Stomach smooth muscle (tissue), 2 donors: ENCODE results near the gene OR6N1.

Source experiments
- H3K27ac ChIP-seq: one replicate; pipeline ENCODE4 v1.7.0; 2013; ENCODE audit warnings: mild to moderate bottlenecking, low read length, inconsistent platforms
- H3K27me3 ChIP-seq, 2 donors: one replicate each; pipeline ENCODE4 v1.7.0; 2013; ENCODE audit warnings: low read length in 2 of 2; ENCODE audit not compliant: insufficient read depth in 2 of 2, control insufficient read depth in 1 of 2
- H3K36me3 ChIP-seq, 2 donors: one replicate each; pipeline ENCODE4 v1.7.0; 2013; ENCODE audit warnings: low read length in 2 of 2; ENCODE audit not compliant: control insufficient read depth in 2 of 2, insufficient read depth in 2 of 2
- H3K4me1 ChIP-seq: one replicate; pipeline ENCODE4 v1.7.0; 2013; ENCODE audit warnings: low read length; ENCODE audit not compliant: control insufficient read depth, insufficient read depth
- H3K4me3 ChIP-seq, 2 donors: one replicate each; pipeline ENCODE4 v1.7.0; 2013; ENCODE audit warnings: low read length in 2 of 2
- H3K9ac ChIP-seq, 2 donors: one replicate each; pipeline ENCODE4 v1.7.0; 2013; ENCODE audit warnings: low read length in 2 of 2, mild to moderate bottlenecking in 1 of 2
- H3K9me3 ChIP-seq, 2 donors: one replicate each; pipeline ENCODE4 v1.7.0; 2013; ENCODE audit warnings: low read length in 2 of 2; ENCODE audit not compliant: control insufficient read depth in 2 of 2
- donor health status: healthy.
- donor health status: Pancreatic carcinoma.

OR6N1 gene

GRCh38 chr1:158809256-158809655, 37.3 kb upstream of the OR6N1 start:
- no peaks in the 10 kb centered on the region for H3K36me3 ChIP-seq
- no peaks in the 10 kb centered on the region for H3K27me3 ChIP-seq
- no peak overlapping the region for H3K27ac ChIP-seq
- no peak overlapping the region for H3K4me3 ChIP-seq
- no peaks in the 10 kb centered on the region for H3K9me3 ChIP-seq
- no peaks in the 10 kb centered on the region for H3K4me1 ChIP-seq
- H3K9ac ChIP-seq: no peak overlapping the region

- H3K36me3 ChIP-seq: no peaks in the 10 kb centered on the region
- no peaks in the 10 kb centered on the region for H3K9me3 ChIP-seq
- no peaks in the 10 kb centered on the region for H3K27me3 ChIP-seq
- H3K27ac ChIP-seq: no peak overlapping the region
- no peak overlapping the region for H3K4me3 ChIP-seq
- H3K4me1 ChIP-seq: no peaks in the 10 kb centered on the region
- no peak overlapping the region for H3K9ac ChIP-seq
Observed at GRCh38 chr1:158806916-158807536, 35.0 kb upstream of the OR6N1 start.

- H3K36me3 ChIP-seq: no peaks in the 10 kb centered on the region
- no peak overlapping the region for H3K27ac ChIP-seq
- H3K9me3 ChIP-seq: no peaks in the 10 kb centered on the region
- H3K27me3 ChIP-seq: no peaks in the 10 kb centered on the region
- H3K4me1 ChIP-seq: no peaks in the 10 kb centered on the region
- H3K9ac ChIP-seq: no peak overlapping the region
- no peak overlapping the region for H3K4me3 ChIP-seq
Observed at GRCh38 chr1:158803678-158804077, 31.7 kb upstream of the OR6N1 start.

DNA sequence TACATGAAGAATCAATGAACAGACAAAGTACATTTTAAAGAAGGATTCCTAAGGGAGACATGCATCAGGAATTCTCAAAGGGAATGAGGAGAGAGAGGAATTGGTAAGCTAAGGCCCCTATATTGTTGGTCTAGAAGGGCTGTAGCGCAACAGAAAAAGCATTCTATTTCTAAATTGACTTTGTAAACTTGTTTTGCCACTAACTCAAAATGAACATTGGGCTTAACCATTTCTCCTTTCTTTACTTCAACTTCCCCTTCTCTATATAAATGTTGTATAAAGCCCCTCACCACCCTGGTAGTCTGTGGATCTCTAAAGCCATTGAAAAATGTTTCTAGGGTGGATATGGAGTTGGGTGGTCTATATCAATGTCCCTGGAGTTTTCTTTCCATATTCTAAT, 29.4 kb upstream of the OR6N1 start:
- Histone ChIP-seq H3K27me3 (no peaks in the 10 kb centered on the region), H3K9ac (no peak overlapping the region), H3K27ac (no peak overlapping the region), H3K36me3 (no peaks in the 10 kb centered on the region), H3K4me1 (no peaks in the 10 kb centered on the region), H3K4me3 (no peak overlapping the region), H3K9me3 (no peaks in the 10 kb centered on the region)

DNA sequence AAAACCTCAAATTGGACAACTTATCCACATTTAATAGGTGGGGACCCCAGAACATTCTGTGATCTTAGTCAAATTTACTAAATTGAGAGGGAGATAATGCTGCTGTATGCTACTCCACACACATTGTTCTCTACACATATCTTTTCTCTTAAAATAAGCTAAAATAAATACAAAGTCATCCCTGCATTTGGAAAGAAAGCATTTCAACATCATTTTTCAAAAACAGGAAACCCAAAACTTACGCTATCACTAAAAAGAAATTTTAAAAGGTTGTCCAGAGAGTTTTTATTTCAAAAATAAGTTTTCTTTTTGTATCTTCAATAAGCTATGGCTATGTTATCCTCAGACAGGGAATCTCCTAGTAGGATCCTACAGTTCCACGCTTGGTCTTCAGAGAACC, 28.5 kb upstream of the OR6N1 start:
- Histone ChIP-seq H3K27me3 (no peaks in the 10 kb centered on the region), H3K36me3 (no peaks in the 10 kb centered on the region)

DNA sequence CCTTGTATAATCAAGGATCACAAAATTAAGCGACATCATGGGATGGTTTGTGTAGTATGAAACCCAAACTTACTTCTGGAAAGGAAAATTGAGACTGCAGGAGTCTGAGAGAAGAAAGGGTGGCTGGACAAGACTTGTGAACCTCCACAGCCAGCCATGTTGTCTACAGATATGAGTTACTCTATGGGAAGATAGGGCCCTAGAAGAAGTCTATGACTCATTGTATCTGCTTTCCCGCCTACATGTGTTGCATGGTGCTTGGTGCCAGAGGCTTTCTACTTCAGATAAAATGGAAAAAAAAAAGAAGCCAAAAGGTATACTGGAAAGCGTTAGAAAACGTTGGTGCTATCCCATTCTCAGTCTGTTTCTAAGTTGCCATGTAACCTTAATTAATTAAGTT, 27.7 kb upstream of the OR6N1 start:
- H3K4me3 ChIP-seq: no peak overlapping the region
- no peaks in the 10 kb centered on the region for H3K9me3 ChIP-seq
- no peaks in the 10 kb centered on the region for H3K4me1 ChIP-seq
- no peaks in the 10 kb centered on the region for H3K27me3 ChIP-seq
- no peaks in the 10 kb centered on the region for H3K36me3 ChIP-seq
- no peak overlapping the region for H3K27ac ChIP-seq
- H3K9ac ChIP-seq: no peak overlapping the region

More for the DNA sequence above, 28.5 kb upstream of the OR6N1 start:
- H3K27ac ChIP-seq: no peak overlapping the region
- H3K9ac ChIP-seq: no peak overlapping the region
- H3K4me1 ChIP-seq: no peaks in the 10 kb centered on the region
- no peak overlapping the region for H3K4me3 ChIP-seq
- no peaks in the 10 kb centered on the region for H3K9me3 ChIP-seq

GRCh38 chr1:158798531-158798930, 26.5 kb upstream of the OR6N1 start:
- Histone ChIP-seq H3K27me3 (no peaks in the 10 kb centered on the region), H3K9ac (no peak overlapping the region), H3K27ac (no peak overlapping the region), H3K4me1 (no peaks in the 10 kb centered on the region), H3K36me3 (no peaks in the 10 kb centered on the region), H3K9me3 (peaks cover 0 to 3% of the 10 kb centered on the region in 2 donors), H3K4me3 (no peak overlapping the region)

- Histone ChIP-seq H3K36me3 (no peaks in the 10 kb centered on the region), H3K27ac (no peak overlapping the region), H3K27me3 (no peaks in the 10 kb centered on the region), H3K4me3 (no peak overlapping the region), H3K4me1 (no peaks in the 10 kb centered on the region), H3K9me3 (peaks cover 0 to 3% of the 10 kb centered on the region in 2 donors), H3K9ac (no peak overlapping the region)
Observed at GRCh38 chr1:158794247-158794646, 22.3 kb upstream of the OR6N1 start.

- H3K4me1 ChIP-seq: no peaks in the 10 kb centered on the region
- H3K9me3 ChIP-seq: peaks cover 0 to 3% of the 10 kb centered on the region in 2 donors
- H3K27me3 ChIP-seq: no peaks in the 10 kb centered on the region
- no peak overlapping the region for H3K9ac ChIP-seq
- H3K36me3 ChIP-seq: no peaks in the 10 kb centered on the region
- H3K4me3 ChIP-seq: no peak overlapping the region
- no peak overlapping the region for H3K27ac ChIP-seq
Observed at GRCh38 chr1:158793604-158794003, 21.6 kb upstream of the OR6N1 start.

DNA sequence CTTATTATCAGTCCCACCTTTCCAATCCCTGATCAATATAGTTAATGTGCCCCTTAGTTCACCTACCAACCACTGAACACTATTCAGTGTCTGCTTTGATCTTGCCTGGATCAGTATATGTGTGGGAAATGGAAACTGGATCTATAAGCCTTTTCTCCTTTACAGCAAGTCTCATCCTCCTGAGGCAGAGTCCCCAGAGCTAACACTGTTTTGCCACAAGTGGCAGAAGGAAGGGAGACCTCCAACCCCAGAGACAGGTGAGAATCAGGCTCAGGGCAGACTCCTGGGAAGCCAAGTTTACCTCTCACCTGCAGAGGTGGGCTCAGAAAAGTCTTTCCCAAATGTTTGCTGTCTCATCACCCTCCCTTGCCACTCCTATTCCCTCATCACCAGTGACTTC, 9.1 kb upstream of the OR6N1 start, which contains the start of gene OR6N2:
Gene OR6N2, minus strand, starts transcription at position 101 of the 400 bp plus-strand sequence. CDS start 3,569 bp downstream, outside the sequence.
- Histone ChIP-seq H3K9ac (no peak within 1 kb of the TSS), H3K27ac (no peak within 1 kb of the TSS), H3K36me3 (no peaks in the 10 kb centered on the region), H3K27me3 (no peaks in the 10 kb centered on the region), H3K9me3 (no peaks in the 10 kb centered on the region), H3K4me1 (no peaks in the 10 kb centered on the region), H3K4me3 (no peak within 1 kb of the TSS)

- Histone ChIP-seq H3K4me3 (no peak within 1 kb of the TSS), H3K9ac (no peak within 1 kb of the TSS), H3K4me1 (no peaks in the 10 kb centered on the region)
Observed at GRCh38 chr1:158754420-158754819, 17.6 kb downstream of the OR6N1 start, which contains the start of gene OR6K6. OR6K6 (plus strand) TSS chr1:158754720; CDS start chr1:158754888, 168 bp downstream.

More at GRCh38 chr1:158754420-158754819, 17.6 kb downstream of the OR6N1 start, which contains the start of gene OR6K6:
- H3K27ac ChIP-seq: no peak within 1 kb of the TSS
- H3K9me3 ChIP-seq: no peaks in the 10 kb centered on the region
- no peaks in the 10 kb centered on the region for H3K27me3 ChIP-seq
- H3K36me3 ChIP-seq: no peaks in the 10 kb centered on the region
